Skin epidermis (tissue), 12 donors: Measurements from ENCODE around the gene CHCHD1.

Experiments used
- H3K27ac ChIP-seq, 21 experiments: fragments of 200-600 bp; sonication (generic) in 11 of 21; one replicate each; pipeline ENCODE4 v1.5.0; 2020; ENCODE audit warnings: mild to moderate bottlenecking in 3 of 21, inconsistent platforms in 2 of 21, moderate library complexity in 2 of 21
- H3K4me3 ChIP-seq, 7 experiments: fragments of 200-600 bp; sonication (generic) in 2 of 7; one replicate each; pipeline ENCODE4 v1.5.0; 2020; ENCODE audit warnings: inconsistent platforms in 2 of 7, mild to moderate bottlenecking in 2 of 7, moderate library complexity in 1 of 7

Gene CHCHD1

GRCh38 chr10:73807471-73807870, 25.6 kb downstream of the CHCHD1 start:
- Histone ChIP-seq H3K4me3 (peak overlapping the region in 1 of 7 experiments; percentile 12), H3K27ac (peak overlapping the region in 1 of 21 experiments; percentile 15)

GRCh38 chr10:73808021-73808815, 26.4 kb downstream of the CHCHD1 start:
- Histone ChIP-seq H3K27ac (peak overlapping the region in 1 of 21 experiments; percentile 15), H3K4me3 (peak overlapping the region in 1 of 7 experiments; percentile 12)

GRCh38 chr10:73809061-73809818, 27.4 kb downstream of the CHCHD1 start:
- Histone ChIP-seq H3K4me3 (no peak overlapping the region), H3K27ac (peak overlapping the region in 6 of 21 experiments; percentile 11 to 99 (median 93))

GRCh38 chr10:73810358-73810734, 28.5 kb downstream of the CHCHD1 start:
- Histone ChIP-seq H3K4me3 (peak overlapping the region; percentile 57 to 99 (median 92)), H3K27ac (peak overlapping the region in 20 of 21 experiments; percentile 85 to 99 (median 96))

GRCh38 chr10:73810735-73811465, 29.1 kb downstream of the CHCHD1 start:
- Histone ChIP-seq H3K27ac (peak overlapping the region; percentile 83 to 99 (median 96)), H3K4me3 (peak overlapping the region; percentile 57 to 99 (median 92))

GRCh38 chr10:73812657-73813056, 30.8 kb downstream of the CHCHD1 start:
- Histone ChIP-seq H3K27ac (peak overlapping the region in 4 of 21 experiments; percentile 4 to 99 (median 46)), H3K4me3 (no peak overlapping the region)

GRCh38 chr10:73813333-73813732, 31.5 kb downstream of the CHCHD1 start:
- H3K4me3 ChIP-seq: no peak overlapping the region
- no peak overlapping the region for H3K27ac ChIP-seq

GRCh38 chr10:73814276-73814895, 32.5 kb downstream of the CHCHD1 start:
- H3K27ac ChIP-seq: no peak overlapping the region

GRCh38 chr10:73814896-73815718, 33.3 kb downstream of the CHCHD1 start:
- no peak overlapping the region for H3K4me3 ChIP-seq
- peak overlapping the region in 10 of 21 experiments; percentile 1 to 79 (median 70) for H3K27ac ChIP-seq

More at GRCh38 chr10:73814276-73814895, 32.5 kb downstream of the CHCHD1 start:
- no peak overlapping the region for H3K4me3 ChIP-seq

- Histone ChIP-seq H3K27ac (peak overlapping the region in 13 of 21 experiments; percentile 1 to 79 (median 67)), H3K4me3 (no peak overlapping the region)
Observed at GRCh38 chr10:73815719-73816030, 33.8 kb downstream of the CHCHD1 start.

- H3K27ac ChIP-seq: peak overlapping the region in 20 of 21 experiments; percentile 13 to 79 (median 68)
Observed at GRCh38 chr10:73816917-73817729, 35.3 kb downstream of the CHCHD1 start.

GRCh38 chr10:73817826-73818225, 36.0 kb downstream of the CHCHD1 start:
- Histone ChIP-seq H3K4me3 (no peak overlapping the region), H3K27ac (peak overlapping the region in 16 of 21 experiments; percentile 4 to 79 (median 68))

More at GRCh38 chr10:73816917-73817729, 35.3 kb downstream of the CHCHD1 start:
- H3K4me3 ChIP-seq: no peak overlapping the region

- H3K4me3 ChIP-seq: no peak overlapping the region
Observed at GRCh38 chr10:73818402-73818801, 36.6 kb downstream of the CHCHD1 start.

GRCh38 chr10:73819081-73819480, 37.2 kb downstream of the CHCHD1 start:
- Histone ChIP-seq H3K4me3 (no peak overlapping the region), H3K27ac (peak overlapping the region in 19 of 21 experiments; percentile 26 to 78 (median 63))

More at GRCh38 chr10:73818402-73818801, 36.6 kb downstream of the CHCHD1 start:
- peak overlapping the region in 13 of 21 experiments; percentile 26 to 79 (median 76) for H3K27ac ChIP-seq

- Histone ChIP-seq H3K27ac (peak overlapping the region in 19 of 21 experiments; percentile 26 to 78 (median 63)), H3K4me3 (no peak overlapping the region)
Observed at GRCh38 chr10:73819513-73820093, 37.8 kb downstream of the CHCHD1 start.

GRCh38 chr10:73823391-73823790, 41.5 kb downstream of the CHCHD1 start:
- no peak overlapping the region for H3K27ac ChIP-seq
- H3K4me3 ChIP-seq: no peak overlapping the region

GRCh38 chr10:73824146-73824725, 42.4 kb downstream of the CHCHD1 start:
- no peak overlapping the region for H3K27ac ChIP-seq
- H3K4me3 ChIP-seq: no peak overlapping the region
